HG03045 (cell line): ENCODE data around the gene GPRC5B.

Experiments used
- ATAC-seq: cut with Tn5 transposase; IDR thresholded peaks from one replicate; pipeline ENCODE4 v1.9.1; 2021; ENCODE audit warnings: mild to moderate bottlenecking, moderate library complexity; ENCODE audit not compliant: unreplicated experiment

Gene GPRC5B, protein sequence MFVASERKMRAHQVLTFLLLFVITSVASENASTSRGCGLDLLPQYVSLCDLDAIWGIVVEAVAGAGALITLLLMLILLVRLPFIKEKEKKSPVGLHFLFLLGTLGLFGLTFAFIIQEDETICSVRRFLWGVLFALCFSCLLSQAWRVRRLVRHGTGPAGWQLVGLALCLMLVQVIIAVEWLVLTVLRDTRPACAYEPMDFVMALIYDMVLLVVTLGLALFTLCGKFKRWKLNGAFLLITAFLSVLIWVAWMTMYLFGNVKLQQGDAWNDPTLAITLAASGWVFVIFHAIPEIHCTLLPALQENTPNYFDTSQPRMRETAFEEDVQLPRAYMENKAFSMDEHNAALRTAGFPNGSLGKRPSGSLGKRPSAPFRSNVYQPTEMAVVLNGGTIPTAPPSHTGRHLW

DNA sequence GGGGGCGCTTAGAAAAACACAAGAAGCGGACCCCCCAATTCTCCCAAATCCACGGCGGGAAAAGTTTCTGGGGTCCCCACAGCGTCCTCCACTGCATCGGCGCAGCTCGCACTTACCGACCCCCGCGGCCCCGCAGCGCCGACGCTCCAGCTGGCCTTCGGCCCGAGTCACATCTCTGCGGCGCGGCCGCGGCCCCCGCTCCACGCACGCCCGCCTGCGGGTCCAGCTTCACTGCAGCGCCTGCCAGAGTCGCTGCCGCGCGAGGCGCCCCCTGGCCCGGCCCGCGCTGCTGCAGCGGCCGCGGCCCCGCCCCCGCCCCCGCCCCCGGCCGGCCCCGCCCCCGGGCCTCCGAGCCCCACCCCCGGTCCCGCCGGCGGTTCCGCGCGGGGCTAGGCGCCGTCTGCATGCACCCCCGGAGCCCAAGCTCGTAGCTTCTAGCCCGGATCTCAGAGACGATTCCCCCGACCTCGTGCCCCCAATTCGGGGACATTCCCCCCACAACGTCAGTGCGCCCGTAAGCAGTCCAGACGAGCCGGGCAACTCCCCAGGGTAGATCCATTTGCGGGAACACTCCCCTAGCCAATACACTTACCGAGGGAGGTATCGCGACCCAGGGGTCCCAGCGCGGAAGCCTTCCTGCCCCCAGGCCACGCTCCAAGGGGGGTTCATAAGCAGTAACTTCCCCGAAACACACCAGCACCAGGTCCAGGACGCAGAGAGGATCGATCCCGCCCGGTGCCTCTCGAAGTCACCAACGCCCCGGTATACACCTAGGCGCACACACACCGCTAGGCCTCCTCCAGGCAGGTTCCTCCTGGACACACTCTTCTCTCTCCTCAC is at the start of gene GPRC5B:
TSS of gene GPRC5B (minus strand) at position 238 of the 840 bp plus-strand sequence. CDS start 12,003 bp downstream, outside the sequence.
- ATAC-seq, result no peak

DNA sequence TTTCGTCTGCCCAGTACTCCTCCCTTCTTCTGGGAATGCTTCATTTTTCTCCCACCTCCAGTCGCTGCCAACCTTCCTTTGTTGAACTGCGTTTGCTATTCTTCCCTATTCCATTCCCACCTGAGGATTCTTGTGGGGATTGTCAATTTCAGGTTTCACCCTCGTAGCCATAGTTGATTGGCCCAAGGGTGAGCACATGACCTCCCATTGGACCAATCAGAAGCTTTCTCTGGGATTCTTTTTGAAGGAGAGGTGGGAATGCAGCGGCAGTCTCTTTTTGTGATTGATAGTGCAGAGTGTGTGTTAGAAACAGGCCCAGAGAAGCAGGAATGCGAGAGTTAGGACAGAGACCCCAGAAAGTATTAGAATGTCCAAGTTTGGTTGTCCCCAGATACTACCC is 49.1 kb upstream of the GPRC5B start:
- no peak for ATAC-seq

DNA sequence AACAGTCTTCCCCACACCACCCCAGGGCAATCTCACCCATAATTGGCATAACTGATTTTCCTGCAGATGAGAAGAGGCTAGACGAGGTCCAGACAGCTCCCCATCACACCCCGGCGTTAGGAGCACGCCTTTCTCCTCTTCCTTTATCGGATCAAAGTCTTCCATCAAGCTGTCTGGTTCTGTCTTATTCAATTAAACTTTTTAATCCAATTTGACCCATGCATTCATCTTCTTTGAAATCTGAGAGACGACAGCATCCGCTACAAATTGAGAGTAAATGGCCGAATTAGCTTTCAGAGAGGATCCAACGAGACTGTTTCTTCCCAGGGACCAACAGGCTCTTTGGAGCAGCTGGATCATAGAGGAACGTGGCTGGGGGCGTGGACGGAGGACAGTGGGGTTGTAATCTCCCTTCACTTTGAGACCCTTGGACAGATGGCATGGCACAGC is 44.4 kb upstream of the GPRC5B start:
- no peak for ATAC-seq

DNA sequence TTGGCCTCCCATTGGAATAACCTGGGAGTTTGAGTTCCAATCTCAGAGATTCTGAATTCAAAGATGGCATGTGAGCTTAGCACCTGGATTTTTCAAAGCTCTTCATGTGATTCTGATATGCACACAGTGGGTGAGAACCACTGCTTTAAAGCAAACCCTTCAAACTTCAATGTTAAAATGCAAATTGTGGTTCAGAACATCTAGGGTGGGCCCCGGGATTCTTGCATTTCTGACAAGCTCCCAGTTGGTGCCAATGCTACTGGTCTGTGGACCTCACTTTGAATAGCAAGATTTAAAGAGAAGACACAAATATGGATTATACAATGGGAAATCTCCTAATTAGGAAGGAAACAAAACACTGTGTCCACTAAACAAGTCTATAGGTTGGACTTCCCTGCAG is 43.8 kb upstream of the GPRC5B start:
- ATAC-seq, result no peak

DNA sequence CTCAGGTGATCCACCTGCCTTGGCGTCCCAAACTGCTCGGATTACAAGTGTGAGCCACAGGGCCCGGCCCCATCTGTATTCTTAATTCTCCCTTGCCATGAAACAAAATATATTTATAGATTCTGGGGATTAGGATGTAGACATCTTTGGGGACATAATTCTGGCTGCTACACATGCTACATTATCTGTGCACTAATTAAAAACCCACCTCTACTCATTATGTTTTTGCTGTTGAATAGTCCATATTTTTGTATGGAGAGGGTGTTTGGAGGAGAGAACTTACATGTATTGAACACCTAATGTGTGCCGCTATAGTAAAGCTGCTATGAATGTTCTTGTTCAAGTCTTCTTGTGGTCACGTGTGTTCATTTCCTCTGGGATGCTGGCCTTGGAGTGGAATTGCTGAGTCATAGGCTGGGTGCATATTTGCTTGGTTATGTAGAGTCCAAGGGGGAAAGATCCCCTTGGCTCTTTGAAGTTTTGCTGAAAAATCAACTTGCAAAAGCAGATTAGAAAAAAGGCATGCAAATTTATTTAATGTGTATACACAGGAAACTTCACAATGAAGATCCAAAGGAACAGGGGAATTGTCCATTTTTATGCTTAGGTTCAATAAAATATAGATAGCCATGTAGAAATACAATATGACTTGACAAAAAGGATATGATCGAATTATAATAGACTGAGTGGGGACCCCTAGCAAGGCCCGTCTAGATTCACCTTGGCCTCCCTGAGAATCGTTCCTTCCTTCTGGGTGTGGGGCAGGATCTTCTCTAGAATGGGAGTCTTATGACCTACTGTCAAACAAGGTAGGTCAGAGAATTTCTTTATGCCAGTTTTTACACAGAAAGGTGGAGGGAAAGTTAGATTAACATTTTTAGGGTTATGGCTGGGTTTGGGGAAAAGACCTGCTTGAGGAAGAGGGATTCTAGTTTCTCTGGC is 42.1 kb upstream of the GPRC5B start:
- ATAC-seq, result no peak

DNA sequence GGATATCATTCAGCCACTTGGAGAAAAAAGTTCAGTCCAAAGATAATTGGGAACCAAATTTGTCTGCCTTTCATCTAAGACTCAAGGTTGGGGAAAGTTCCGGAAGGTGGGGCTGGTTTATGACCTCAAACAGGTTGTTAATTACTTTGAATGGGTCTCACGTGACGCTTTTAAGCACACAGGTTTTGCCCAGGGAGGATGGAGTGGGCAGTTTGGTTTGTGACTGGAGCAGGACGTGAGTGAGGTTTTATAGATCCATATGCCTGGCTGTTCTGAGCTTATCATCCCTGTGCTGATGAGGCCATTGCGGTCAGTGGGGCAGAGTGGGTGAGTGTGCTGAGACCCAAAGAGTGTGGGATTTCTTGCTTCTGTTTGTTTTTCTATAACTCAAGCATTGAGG is 38.7 kb upstream of the GPRC5B start:
- ATAC-seq, result no peak

DNA sequence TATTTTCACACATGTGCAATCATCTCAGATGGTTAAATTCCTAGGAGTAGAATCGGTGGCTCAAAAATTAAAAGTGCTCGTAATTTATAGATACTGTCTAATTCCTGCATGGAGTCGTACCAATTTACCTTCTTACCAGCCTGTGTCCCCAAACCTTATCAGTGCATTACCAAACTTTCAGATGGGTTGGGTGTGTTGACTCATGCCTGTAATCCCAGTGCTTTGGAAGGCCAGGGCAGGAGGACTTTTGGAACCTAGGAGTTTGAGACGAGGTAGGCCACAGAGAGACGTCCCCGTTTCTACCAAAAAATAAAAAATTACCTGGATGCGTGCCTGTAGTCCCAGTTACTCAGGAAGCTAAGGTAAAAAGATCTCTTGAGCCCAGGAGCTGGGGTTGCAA is 34.5 kb upstream of the GPRC5B start:
- no peak for ATAC-seq

DNA sequence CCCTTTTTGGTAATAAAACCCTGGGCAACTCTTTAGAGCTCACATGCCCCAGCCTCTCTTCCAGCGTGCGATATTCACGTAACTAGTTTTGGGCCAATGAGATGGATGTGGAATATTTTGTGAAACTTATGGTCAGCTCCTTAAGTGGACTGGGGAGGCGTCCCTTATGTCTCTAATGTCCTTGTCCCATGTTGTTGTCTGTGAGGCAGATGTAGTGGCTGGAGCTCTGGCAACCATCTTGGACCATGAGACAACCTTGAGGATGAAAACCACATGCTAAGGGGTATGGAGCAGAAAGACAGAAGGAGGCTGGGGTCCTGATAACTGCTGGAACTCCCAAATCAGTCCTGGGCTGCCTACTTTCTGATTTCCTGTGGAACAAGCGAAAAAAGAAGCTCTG is 31.4 kb upstream of the GPRC5B start:
- no peak for ATAC-seq

DNA sequence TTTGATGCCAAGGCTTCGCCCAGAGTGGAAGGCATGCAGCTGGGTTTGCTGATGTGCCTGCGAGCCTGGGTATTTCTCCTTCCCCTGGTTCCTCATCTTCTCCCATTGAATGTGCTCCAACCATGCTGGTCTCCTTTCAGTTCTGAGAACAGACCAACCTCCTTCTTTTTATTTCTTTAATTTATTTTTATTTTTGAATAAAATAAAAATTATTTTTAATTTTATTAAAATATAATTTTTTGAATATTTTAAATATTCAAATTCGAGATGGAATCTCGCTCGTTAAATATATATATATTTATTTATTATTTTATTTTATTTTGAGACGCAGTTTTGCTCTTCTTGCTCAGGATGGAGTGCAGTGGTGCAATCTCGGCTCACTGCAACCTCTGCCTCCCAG is 30.2 kb upstream of the GPRC5B start:
- ATAC-seq, result no peak

DNA sequence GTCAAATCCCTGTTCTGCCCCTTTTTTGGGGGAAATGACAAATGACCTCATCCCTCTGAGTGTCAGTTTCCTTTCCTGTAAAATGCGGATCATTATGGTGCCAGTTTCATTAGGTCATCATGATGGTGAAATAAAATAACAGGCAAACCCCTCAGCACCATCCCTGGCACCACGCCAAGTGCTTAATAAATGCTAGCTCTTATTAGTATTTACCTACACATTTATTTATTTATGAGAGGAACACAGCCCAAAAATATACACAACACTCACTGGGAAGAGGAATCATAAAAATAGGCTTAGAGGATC is 28.6 kb upstream of the GPRC5B start:
- ATAC-seq, result no peak

DNA sequence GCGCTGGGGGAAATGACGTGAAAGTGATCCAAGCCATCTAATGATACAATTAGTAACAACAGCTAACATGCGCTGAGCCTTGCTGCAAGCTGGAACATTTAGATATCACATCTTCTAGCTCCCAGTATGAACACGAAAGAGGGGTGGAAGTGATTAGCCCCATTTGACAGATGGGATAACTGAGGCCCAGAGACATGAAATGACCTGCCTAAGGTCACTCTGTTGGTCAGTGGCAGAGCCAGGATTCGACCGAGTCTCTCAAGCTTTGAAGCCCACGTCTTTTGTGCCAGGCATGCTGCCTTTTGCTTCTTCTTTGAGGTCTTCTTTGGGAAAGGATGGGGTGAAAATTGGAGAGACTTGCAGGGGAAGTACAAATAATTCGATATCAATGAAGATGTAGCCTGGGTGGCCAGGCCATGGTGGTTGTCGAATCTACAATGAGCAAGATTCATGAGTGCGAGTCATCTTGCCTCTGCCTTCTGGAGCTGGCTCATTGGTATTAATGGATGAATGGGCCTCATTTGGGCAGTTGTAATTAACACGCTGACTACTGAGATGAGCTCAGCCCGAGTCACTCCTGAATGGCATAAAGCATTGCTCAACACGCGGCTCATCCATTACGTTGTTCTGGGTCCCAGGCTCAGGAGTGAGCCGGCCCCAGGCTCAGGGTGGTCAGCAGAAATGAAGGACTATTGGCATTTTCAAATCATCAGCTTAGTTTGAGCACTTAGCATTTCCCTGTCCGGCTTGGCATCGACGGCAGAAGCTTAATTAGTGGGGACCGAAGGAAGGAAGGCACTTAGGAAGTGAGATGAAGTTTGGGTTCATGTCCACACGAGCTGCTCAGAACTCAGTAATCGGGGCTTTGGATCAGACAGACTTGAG is 28.0 kb upstream of the GPRC5B start:
- no peak for ATAC-seq

DNA sequence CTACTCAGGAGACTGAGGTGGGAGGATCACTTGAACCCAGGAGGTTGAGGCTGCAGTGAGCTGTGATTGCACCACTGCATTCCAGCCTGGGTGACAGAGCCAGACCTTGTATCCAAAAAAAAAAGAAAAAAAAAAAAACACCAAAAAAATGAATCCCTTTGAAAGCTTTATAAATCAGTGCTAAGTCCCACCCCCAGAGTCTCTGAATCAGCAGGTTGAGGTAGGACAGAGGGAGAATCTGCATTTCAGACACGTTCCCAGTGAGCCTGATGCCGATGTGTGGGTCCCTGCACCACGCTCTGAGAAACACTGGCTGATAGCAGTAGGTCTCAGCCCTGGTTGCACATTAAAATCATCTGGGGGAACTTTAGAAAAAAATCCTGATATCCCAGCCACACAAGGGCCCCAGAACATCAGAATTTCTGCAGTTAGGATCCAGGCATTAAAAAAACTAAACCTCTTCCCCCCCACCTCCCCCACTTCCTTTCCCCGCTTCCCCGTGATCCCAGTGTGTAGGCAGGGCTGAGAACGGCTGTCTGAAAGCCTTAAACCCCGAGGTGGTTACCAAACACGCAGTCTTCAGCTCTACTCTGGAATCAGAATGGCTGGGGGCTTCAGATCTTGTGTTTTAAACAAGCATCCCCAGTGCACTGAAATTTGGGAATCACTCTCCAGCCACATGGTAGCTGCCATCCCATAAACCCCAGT is 27.3 kb upstream of the GPRC5B start:
- ATAC-seq, result no peak

DNA sequence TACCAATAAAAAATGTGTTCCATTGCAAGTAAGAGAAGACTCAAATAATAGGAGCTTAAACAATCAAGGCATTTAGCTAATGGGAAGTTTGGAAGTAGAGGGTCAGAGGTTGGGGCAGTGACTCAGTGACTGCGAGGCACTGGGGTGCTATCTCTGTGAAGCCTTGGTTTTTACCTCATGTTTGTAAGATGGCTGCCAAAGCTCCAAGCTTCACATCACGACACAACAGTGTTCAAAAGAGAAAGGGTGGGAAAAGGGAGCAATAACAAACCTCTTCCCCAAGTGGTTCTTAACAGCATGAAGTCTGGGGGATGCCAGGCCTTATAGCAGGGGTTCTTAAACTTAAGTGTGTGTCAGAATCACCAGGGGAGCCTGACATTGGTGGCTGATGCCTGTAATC is 26.6 kb upstream of the GPRC5B start:
- ATAC-seq, result no peak

DNA sequence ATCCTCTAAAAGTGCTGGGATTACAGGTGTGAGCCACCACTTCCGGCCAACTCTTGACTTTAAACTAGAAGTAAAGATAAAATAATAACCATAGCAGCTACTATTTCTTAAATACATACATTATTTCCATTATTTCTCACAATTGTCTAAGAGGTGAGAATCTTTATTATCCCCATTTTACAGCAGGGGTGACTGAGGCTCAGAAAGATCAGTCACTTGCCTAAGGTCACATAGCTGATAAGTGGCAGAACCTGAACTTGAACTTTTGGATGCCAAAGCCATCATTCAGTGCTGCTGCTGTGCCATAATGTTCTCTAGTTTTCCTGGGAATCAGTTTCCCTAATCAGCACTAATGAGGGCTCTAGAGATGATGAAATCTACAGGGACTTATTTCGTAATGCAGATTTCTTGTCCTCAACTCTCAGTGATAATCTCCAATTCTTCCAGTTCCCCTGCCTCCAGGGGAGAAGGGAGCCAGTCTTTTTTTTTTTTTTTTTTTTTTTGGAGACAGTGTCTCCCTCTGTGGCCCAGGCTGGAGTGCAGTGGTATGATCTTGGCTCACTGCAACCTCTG is 25.2 kb upstream of the GPRC5B start:
- no peak for ATAC-seq

DNA sequence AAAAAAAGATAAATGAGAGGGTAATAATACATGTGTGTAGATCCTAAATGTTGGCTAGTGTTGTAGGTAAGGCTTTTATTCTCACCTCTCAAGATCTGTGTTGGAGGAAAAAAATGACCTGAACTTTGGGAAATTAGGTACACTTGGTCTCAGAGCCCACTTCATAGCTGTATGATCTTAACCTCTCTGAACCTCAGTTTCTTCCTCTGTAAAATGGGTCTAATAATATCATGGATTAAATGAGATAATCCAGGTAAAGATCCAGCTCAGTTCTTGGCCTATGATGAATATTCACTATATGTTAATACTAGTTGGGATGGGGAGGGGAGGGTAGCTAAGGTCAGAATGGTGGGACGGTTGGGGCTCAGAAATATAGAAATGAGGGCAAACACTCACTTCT is 24.3 kb upstream of the GPRC5B start:
- ATAC-seq, result no peak

DNA sequence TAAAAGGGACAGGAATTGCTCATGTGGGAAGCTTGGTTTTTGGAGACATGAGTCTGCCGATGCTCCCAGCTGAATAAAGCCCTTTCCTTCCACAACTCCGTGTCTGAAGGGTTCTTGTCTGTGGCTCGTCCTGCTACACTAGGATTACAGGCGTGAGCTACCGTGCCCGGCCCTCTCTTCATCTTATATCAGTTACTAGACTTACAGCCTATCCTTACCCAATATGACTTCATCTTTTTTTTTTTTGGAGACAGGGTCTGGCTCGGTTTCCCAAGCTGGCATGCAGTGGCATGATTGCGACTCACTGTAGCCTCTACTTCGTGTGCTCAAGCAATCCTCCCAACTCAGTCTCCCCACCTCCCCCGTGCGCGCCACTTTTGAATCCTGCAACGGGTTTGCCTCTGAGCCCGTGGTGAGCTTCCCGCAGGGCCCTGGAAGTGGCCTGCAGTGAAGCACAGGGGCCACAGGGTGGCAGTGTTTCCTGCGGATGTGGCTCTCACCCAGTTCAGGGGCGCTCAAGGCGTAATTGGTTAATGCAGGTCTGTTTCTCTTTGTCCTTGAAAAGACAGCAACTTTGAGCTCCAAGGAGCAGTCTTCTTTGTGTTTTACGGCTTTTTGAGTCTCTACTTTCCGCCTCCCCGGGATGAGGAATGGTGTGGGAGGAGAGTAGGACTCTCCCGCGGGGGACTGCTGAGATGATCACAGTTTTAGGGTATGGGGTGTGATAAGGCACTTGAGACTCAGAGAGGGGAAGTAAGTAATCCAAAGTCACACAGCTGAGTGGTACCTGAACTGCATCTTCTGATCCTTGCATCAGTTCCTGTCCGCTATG is 22.7 kb upstream of the GPRC5B start:
- ATAC-seq, result peak; percentile 71

DNA sequence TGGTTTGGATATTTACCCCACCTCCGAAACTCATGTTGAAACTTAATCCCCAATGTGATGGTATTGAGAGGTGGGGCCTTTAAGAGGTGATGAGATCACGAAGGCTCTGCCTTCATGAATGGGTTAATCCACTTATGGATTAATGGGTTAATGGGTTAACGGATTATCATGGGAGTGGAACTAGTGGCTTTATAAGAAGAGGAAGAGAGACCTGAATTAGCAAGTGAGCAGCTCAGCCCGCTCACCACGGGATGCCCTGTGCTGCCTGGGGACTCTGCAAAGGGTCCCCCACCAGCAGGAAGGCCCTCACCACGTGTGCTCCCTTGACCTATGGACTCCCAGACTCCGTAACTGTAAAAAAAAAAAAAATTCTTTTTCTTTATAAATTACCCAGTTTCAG is 16.5 kb upstream of the GPRC5B start:
- ATAC-seq, result no peak

DNA sequence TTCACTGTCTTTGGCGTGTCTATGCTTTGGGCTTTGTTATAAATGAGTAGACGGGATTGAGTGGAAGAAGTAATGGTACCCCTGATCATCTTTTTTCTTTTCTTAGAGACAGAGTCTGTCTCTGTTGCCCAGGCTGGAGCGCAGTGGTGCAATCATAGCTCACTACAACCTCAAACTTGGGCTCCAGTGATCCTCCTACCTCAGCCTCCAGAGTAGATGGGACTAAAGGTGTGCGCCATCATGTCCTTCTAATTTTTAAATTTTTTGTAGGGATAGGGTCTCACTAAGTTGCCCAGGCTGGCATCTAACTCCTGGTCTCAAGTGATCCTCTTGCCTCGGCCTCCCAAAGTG is 14.9 kb upstream of the GPRC5B start:
- no peak for ATAC-seq
